Superior temporal gyrus (tissue), 1 donor: ENCODE results near the gene MOGAT3.

Experiments
- DNase-seq: peaks from one replicate; pipeline ENCODE4 v3.0.0-alpha.2; 2016; ENCODE audit errors: extremely low spot score

The MOGAT3 gene, protein sequence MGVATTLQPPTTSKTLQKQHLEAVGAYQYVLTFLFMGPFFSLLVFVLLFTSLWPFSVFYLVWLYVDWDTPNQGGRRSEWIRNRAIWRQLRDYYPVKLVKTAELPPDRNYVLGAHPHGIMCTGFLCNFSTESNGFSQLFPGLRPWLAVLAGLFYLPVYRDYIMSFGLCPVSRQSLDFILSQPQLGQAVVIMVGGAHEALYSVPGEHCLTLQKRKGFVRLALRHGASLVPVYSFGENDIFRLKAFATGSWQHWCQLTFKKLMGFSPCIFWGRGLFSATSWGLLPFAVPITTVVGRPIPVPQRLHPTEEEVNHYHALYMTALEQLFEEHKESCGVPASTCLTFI

DNA sequence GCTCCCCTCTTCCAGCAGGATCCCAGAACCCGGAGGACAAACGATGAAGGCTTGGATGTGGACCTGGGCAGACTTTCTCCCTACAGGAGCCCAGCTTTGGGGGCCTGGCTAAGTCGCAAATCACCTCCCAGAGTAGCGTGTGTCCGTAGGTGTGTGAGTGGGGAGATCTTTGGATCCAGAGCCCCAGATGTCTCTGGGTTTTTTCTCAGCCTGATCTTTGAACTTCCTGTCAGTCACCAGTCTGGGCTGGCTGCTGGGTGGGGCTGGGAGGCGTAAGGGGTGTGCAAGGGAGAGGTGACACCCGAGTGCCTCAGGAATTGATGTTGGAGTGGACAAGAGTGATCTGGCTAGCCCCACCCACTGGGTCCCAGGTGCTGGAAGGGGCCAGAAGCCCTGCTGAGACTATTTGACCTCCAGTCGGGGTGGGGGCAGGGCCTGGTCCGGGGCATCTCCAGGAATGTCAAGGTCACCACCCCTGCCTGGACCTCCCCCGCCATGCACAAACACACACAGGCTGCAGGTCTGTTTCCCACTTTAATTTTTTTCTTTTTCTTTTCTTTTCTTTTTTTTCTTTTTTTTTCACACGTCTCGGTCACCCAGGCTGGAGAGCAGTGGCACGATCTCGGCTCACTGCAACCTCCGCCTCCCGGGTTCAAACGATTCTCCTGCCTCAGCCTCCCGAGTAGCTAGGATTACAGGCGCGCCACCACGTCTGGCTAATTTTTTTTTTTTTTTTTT lies at the start of gene MOGAT3:
TSS of gene MOGAT3 (minus strand) at position 175 of the 738 bp plus-strand sequence. CDS start 182 bp downstream, outside the sequence.
- no peak for DNase-seq

DNA sequence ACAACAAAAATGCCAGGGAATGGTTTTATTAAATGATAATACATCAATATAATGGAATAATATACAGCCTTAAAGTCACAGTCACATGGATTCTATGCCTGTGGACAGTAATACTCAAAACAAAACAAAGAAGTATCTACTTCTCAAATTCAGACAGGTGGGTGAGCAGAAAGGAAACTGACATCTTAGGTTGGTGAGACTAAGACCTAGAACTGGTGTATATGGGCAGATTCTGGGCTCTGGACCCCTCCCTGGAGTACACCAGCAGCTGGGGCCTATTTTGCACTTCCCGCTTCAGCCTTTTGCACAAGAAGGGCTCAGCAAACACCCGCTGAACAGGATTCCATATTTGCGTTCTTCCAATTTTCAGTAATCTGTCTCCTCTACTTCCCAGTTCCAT lies 49.5 kb upstream of the MOGAT3 start:
- DNase-seq = no peak

DNA sequence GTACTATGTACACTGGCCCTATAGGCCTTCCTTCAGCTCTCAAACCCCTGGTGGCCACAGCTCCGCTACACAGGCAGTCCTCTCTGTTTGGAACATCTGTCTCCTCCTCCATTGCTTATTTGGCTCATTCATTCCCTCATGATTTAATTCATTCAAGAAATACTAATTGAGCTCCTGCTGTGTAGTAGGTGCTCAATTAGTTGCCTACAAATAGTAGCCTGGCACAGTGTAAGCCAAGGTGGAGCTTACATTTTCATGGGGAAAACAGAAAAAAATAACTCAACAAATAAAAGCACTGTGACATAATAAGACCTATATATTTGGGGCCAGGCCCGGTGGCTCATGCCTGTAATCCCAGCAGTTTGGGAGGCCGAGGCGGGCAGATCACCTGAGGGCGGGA lies 47.4 kb upstream of the MOGAT3 start:
- no peak for DNase-seq

DNA sequence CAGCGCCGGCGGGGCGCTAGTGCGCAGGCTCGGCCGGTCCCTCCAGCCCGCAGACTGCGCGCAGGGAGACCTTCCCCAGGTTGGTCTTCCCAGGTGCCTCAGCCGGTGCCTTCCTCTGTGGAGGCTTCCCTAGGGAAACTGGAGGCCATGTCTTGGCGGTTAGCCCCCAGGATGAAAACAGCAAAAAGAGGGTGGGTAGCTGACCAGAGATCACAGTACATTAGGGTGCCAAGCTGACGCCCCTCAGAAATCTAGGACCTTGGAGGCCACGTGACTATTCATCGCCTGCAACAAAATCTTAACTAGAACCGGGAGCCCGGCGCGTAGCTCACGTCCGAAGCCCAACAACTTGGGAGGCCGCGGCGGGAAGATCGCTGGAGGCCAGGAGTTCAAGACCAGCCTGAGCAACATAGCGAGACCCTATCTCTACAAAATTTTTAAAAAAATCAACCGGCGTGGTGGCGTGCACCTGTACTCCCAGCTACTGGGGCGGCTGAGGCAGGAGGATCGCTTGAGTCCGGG lies 44.4 kb upstream of the MOGAT3 start:
- DNase-seq = no peak

DNA sequence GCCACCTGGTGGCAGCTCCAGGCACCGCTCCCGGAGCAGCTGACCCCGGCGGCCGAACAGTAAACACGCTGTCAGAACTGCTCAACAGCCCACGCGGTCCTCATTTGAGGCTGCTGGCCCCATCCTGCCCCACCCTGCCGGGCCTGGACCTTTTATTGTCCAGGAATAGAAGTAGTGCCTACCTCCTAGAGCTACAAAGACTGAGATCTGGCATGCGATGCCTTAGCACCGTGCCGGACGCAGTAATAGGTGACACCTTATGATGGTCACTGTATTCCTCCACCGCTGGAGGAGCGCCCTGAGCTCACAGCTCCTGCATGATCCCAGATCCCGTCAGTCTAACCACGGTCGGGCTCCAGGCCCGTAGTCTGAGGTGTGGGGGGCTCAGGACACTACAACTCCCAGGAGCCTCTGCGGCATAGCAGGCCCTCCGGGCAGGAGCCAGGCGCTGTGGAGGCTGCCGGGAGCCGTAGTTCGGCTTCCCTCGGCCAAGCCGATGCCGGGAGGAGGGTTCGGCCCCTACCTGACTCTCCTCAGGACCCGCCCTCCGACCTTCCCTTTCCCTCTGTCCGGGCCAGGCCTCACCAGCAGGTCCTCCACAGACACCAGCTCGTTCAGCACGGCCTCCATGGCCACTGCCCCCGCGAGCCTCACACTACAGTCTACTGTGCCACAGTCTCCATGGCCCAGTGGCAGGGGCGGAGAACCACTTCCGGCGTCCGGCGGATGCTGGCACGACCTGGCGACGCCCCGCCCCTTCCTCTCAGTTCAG lies 43.7 kb upstream of the MOGAT3 start, which contains the start of gene FIS1:
TSS of gene FIS1 (minus strand) at position 707 of the 772 bp plus-strand sequence. CDS start at position 630, 77 bp downstream.
- peak; percentile 96 for DNase-seq

DNA sequence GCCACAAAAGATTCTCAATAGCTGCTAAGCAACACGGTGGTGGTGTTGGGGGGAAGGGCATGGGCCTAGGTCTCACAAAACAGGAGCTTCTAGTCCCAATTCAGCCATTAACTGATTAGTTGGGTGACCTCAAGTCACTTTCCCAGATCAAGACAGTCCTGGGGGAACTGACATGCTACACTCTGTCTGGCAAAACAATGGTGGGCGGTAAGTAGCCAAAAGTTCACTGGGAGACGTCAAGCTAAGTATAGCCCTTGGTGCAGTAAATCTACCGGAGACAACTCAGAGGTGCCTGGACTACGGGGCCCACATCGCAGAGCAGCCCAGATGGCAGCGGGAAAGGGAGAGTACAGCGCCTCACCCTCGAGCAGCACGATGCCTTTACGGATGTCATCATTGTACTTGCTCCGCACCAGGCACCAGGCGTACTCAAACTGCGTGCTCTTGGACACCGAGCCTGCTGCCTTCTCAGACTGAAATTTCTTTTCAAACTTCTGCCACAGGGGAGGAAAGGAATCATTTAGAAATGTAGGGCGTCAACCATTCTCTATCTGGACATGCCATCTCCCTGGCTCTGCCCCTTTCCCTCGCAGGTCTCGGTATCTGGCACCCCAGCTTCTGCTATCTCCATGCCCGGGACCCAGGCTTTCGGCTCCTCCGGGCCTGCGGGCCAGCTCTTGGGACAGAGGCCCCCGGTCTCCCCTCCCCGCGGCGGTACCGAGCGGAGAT lies 43.0 kb upstream of the MOGAT3 start:
- DNase-seq = peak; percentile 45

DNA sequence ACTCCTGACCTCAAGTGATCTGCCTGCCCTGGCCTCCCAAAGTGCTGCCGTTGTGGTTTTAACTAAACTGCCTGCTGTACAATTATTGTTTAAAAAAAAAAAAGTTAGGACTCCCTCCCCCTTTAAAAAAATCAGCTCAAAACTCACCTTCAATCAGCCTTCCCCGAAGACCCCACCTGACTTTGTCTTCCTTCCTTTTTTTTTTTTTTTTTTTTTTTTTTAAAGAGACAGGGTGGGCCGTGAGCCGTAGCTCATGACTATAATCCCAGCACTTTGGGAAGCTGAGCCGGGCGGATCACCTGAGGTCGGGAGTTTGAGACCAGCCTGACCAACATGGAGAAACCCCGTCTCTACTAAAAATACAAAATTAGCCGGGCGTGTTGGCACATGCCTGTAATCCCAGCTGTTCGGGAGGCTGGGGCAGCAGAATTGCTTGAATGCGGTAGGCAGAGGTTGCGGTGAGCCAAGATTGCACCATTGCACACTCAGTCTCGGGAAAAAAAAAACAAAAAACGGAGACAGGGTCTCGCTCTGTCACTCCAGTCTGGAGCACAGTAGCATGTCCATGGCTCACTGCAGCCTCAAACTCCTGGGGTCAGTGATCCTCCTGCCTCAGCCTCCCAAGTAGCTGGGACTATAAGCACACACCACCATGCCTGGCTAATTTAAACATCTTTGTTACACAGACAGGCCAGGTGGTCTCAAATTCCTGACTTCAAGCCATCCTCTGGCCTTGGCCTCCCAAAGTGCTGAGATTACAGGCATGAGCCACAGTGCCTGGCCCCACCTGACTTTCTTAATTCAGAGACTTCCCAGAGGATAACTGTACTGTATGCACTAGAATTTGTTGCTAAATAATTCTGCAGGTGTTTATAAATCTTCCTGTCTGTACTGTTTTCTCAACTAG lies 40.9 kb upstream of the MOGAT3 start:
- DNase-seq = no peak

DNA sequence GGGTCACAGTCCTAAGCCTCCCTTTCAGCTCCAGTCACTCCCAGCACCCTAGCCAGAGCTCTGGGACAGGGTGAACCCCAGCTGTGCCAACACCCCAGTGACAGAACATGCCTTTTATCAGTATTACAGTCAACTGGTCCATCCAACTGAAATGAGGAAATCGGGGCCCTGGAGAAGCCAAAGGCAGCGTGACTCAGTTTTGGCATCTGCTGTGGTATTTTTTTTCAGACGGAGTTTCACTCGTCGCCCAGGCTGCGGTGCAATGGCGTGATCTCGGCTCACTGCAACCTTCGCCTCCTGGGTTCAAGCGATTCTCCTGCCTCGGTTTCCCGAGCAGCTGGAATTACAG lies 40.2 kb upstream of the MOGAT3 start:
- DNase-seq = no peak

DNA sequence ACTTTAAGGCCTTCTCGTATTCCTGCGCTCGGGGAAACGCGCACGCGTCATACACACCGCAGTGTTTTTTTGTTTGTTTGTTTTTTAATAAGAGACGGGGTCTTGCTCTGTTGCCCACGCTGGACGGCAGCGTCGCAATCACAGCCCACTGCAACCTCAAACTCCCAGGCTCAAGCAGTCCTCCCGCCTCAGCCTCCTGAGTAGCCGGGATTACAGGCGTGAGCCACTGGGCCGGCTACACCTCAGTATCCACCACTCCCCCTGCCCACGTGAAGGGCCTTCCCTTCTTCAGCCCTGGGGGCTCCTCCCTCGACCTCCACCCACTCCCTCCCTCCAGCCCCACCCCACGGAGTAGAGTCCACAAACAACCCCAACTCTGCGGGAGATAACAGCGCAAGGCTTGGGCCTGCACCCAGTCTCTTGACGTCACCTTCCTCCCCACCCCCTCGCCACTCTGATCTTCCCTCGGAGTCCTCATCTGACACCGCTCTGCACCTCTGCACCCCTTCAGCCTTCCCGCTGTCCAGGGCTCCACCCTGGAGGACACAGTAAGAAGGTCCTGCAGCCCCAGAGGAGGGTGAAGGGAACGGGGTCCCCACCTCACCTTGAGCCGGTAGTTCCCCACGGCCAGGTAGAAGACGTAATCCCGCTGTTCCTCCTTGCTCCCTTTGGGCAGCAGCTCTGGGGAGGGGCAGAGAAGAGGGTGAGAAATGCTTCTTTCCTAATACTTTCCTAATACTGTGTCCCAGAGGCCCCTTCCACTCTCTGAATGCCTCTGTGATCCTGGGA lies 39.6 kb upstream of the MOGAT3 start:
- no peak for DNase-seq

DNA sequence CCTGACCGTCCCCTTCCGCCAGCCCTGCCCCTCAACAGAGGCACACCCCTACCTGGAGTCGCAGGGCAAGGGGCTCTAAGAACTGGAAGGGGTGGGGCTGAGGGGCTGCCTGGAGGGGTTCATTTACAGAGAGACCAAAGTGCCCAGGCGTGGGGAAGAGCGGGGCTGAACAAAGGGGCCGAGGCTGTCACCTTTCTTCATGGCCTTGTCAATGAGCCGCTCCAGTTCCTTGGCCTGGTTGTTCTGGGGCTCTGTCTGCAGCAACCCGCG lies 39.0 kb upstream of the MOGAT3 start:
- DNase-seq = no peak

DNA sequence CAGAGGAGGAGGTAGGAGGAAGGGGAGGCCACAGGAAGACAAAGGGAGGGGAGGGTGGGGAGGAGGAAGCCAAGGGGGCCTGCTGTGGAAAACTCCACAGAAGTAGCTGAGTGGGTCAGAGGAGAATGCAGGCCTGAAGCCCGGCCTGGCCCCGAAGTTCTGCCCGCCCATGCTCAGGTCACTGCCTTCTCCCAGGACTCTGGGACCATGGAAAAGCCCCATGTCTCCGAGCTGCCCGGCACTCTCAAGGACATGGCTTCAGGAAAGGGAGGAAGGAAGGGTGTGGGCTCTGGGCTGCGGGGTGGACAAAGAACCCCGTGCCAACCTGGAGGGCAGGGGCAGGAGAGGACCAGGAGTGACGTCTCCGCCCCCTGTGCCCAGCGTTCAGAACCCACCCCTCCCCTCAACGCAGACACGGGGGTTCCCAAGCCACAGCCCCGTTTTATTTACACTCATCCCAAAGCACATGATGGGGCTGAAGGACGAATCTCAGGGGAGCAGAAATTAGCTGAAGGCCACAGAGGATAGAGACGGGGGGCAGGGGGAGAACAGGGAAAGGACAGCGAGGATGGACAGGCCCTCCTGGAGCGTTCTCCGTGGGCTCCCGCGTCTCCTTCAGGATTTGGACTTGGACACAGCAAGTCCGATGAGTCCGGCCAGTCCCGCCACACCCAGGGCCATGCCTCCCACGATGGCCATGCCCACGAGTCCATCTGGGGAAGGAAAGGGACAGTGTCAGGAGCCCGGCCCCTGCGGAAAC lies 38.5 kb upstream of the MOGAT3 start:
- no peak for DNase-seq

DNA sequence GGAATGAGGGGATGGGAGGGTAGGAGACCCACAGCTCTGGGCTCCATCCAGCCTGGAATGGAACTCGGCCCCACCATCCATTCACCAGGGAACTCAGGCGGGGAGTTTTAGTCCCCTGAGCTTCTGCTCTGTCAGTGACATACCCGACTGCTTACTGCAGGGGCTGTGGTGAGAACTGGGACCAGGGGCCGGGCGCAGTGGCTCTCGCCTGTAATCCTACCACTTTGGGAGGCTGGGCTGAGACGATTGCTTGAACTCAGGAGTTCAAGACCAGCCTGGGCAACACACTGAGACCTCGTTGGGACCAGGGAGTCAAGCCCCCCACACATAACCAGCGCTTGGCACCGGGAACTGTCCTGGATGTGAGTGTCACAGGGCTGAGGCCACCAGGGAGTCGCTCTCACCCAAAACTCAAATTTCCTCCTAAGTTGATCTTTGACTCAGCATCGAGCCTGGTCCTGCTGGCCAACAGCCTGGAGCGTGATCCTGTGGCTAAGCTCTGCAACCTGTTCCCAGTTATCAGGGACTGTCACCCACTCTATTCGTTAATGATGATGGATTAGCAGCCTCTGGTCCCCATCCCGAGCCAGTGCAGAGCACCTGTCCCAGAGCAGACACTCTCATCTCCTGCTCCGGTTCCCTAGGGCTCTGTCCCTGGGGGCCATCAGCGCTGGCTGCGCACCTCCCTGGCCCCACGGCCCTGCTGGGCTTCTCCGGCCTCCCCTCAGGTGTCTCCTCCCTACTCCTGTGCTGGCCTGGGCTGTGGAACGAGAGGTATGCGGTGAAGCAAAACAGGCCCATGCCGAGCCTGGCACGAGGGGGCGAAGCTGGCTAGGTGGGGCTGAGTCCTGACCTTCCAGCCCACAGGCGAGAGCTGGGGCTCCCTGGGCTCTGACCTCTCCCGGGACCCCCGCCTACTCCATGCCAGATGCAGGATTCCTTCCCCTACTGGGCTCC lies 37.7 kb upstream of the MOGAT3 start:
- DNase-seq = no peak

DNA sequence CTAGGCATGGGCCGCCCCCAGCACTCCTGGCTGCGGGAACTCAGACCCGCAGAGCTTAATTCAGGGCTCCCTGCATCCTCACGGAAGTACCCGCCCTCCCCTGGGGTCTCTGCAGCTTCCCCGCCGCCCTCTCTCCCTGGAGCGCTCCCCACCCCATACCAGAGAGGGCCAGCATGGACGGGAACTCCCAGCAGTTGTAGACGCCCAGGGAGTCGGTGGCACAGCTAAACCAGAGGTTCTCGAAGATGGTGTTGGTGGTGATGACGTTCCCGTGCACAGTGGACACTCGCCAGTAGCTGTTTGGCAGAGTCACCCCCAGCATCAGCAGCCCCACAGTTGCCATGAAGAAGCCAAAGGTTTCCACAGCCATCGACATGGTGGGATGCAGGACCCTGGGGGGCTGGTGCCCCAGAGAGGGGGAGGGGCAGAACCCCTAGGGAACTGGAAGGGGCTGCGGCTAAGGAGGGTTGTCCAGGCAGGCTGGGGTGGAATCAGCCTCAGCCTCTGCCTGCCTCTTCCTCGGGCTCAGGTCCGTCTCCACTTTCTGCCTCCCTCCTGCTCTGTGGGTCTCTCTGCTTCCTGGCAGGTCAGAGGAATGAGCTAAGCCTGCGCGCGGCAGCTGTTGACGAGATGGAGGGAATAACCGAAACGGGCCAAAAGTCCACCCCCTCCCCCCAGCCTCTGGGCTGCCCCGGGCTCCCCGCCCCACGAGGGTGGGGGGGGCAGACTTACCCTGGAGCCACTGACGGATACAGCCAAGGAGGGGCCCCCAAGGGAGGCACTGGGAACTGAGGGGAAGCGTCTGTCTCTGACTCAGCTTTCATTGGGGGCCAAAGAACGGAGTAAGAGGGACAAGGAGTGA lies 36.6 kb upstream of the MOGAT3 start, which contains the start of gene CLDN15:
TSS of gene CLDN15 (minus strand) at position 597 of the 862 bp plus-strand sequence. CDS start at position 376, 221 bp downstream.
- DNase-seq = no peak

DNA sequence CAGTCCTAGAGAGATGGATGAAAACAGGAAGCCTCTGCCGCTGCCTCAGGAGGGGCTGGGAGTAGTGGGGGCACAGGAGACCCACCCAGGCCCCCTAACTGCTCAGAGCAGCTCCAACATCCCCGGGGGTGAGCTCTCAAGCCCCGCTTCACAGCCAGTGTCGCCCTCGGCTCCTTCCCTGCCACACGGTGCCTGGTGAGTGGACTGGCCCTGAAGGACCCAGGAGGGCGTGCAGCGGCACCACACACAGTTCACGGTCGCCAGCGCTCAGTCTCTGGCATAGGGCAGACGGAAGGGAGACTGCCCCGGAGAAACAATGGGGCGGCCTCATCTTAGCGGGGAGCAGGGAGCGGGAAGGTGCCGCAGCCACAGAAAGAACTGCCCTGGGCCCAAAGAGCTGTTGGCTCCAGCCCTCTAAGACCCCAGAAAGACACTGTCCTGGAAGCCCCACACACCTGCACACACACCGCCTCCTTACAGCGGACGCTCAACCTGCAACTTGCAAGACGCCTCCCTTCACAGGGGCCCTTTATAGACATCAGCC lies 35.5 kb upstream of the MOGAT3 start:
- no peak for DNase-seq

DNA sequence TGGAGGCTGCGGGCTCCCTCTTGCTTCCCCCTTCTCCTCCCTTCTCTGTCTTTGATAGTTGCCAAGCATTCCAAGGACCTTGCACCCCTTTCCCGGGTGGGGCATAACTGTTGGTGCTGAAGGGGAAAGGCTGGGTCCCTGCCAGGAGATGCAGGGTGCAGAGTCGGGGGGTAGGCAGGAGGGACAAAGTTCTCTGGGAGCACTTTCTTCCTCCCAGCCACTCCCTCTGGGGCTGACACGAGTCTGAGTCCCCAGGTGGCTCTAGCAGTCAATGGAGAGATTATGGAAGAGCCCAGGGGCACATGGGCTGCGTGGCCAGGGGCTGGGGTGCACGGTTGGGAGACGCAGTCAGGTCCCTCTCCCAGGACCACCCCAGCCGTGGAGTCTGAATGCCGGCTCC lies 34.7 kb upstream of the MOGAT3 start:
- no peak for DNase-seq

DNA sequence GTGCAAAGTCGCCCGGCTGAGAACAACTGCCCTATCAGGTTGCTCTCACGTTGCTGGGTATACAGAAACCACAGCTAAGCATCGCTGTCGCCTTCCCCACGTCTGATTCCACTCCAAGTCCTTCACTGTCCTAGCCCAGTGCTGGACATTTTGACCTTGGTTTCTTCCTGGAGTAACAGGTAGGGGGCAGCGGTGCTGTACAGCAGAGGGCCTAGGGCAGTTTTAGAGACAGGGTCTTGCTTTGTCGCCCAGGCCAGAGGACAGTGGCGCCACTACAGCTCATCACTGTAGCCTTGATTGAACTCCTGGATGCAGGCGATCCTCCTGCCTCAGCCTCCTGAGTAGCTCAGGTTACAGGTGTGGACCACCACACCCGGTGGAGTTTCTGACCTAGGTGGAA lies 34.2 kb upstream of the MOGAT3 start:
- DNase-seq = no peak

DNA sequence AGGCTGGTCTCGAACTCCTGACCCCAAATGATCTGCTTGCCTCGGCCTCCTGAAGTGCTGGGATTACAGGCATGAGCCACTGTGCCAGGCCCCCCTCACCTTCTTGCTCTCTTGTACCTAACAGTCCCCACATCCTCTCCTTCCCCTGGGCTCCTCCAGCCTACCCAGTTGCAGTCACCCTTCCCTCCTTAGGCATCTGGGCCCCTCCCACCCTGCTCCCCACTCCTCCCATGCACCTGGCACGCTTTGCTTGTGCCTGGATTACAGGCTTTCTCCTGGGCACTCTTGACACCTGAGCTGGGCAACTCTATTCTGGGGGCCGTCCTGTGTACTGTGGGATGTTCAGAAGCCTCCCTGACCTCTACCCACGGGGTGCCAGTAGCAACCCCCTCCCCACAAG lies 33.8 kb upstream of the MOGAT3 start:
- no peak for DNase-seq
